Fibroblast of the aortic adventitia (primary cell): ENCODE data around the gene MEGF9. TPM values are rescaled to one million over a fixed set of nuclear protein-coding genes. Genes with fewer than 3 reads are reported as not detected.

Experiments
- DNase-seq: peaks from one replicate; pipeline ENCODE4 v3.0.0-alpha.2; 2010; ENCODE audit warnings: low read depth
- H3K4me3 ChIP-seq: 2 replicates; pipeline ENCODE4 v1.5.1; 2011; ENCODE audit warnings: low read depth, mild to moderate bottlenecking, control low read depth, low read length, moderate library complexity
- CTCF ChIP-seq: IDR thresholded peaks from 2 replicates; pipeline ENCODE4 v1.5.1; 2011; ENCODE audit warnings: mild to moderate bottlenecking, low read length, control low read depth, inconsistent platforms; ENCODE audit not compliant: insufficient read depth
- total RNA-seq: library from RNA; depleted of rRNA; stranded (reverse); fragments of >200 nt; gene quantifications from 2 replicates; pipeline ENCODE4 v1.2.3, GENCODE V29; 2012; ENCODE audit warnings: low replicate concordance

The MEGF9 gene
- total RNA-seq, 1 donor: 14.1 TPM

- no peak for DNase-seq
- no peak overlapping the region for H3K4me3 ChIP-seq
- TF ChIP-seq CTCF: no peak
These were observed 26.9 kb upstream of the MEGF9 start for GRCh38 chr9:120741191-120741590.

- peak; percentile 37 for DNase-seq
- H3K4me3 ChIP-seq: no peak overlapping the region
- TF ChIP-seq CTCF: no peak
These were observed 25.9 kb upstream of the MEGF9 start for GRCh38 chr9:120740132-120740531.

- no peak for DNase-seq
- TF ChIP-seq CTCF: no peak
- no peak overlapping the region for H3K4me3 ChIP-seq
These were observed 23.3 kb upstream of the MEGF9 start for GRCh38 chr9:120737416-120738165.

GRCh38 chr9:120736881-120737280, 22.6 kb upstream of the MEGF9 start:
- DNase-seq: no peak

GRCh38 chr9:120735415-120736126, 21.3 kb upstream of the MEGF9 start:
- no peak overlapping the region for H3K4me3 ChIP-seq
- TF ChIP-seq CTCF: no peak
- DNase-seq: peak; percentile 75

More at GRCh38 chr9:120736881-120737280, 22.6 kb upstream of the MEGF9 start:
- no peak for TF ChIP-seq CTCF
- no peak overlapping the region for H3K4me3 ChIP-seq

- TF ChIP-seq CTCF: no peak
- no peak overlapping the region for H3K4me3 ChIP-seq
- peak; percentile 62 for DNase-seq
These were observed 20.5 kb upstream of the MEGF9 start for GRCh38 chr9:120734607-120735410.
